GM19238 (cell line): ENCODE data around the gene NUP188.

ENCODE experiments used
- DNase-seq: peaks from one replicate; pipeline ENCODE4 v3.0.0; 2011; ENCODE audit warnings: low spot score; ENCODE audit not compliant: insufficient read length

The NUP188 gene

GRCh38 chr9:128913048-128913900 lies 34.2 kb upstream of the NUP188 start:
- DNase-seq = no peak

GRCh38 chr9:128913995-128914772 lies 33.3 kb upstream of the NUP188 start:
- no peak for DNase-seq

GRCh38 chr9:128916204-128916603 lies 31.3 kb upstream of the NUP188 start:
- no peak for DNase-seq

- no peak for DNase-seq
Observed at GRCh38 chr9:128916745-128917144, 30.8 kb upstream of the NUP188 start.

GRCh38 chr9:128917151-128917849 lies 30.2 kb upstream of the NUP188 start:
- DNase-seq = no peak

- no peak for DNase-seq
Observed at GRCh38 chr9:128918921-128919320, 28.6 kb upstream of the NUP188 start.

GRCh38 chr9:128919402-128920089 lies 28.0 kb upstream of the NUP188 start:
- no peak for DNase-seq

- DNase-seq = no peak
Observed at GRCh38 chr9:128920381-128921058, 27.0 kb upstream of the NUP188 start, which contains the start of gene PHYHD1. Gene PHYHD1, plus strand, starts transcription at chr9:128920982. Its CDS starts 1,342 bp downstream, at chr9:128922324.

- DNase-seq = no peak
Observed at GRCh38 chr9:128921881-128922763, 25.4 kb upstream of the NUP188 start.

GRCh38 chr9:128923493-128923883 lies 24.0 kb upstream of the NUP188 start:
- no peak for DNase-seq

GRCh38 chr9:128927731-128928411 lies 19.6 kb upstream of the NUP188 start:
- peak; percentile 60 for DNase-seq

- no peak for DNase-seq
Observed at GRCh38 chr9:128928624-128929023, 18.9 kb upstream of the NUP188 start.

GRCh38 chr9:128929560-128929959 lies 17.9 kb upstream of the NUP188 start:
- no peak for DNase-seq

- no peak for DNase-seq
Observed at GRCh38 chr9:128933731-128934130, 13.8 kb upstream of the NUP188 start.

- DNase-seq = no peak
Observed at GRCh38 chr9:128936171-128936865, 11.2 kb upstream of the NUP188 start.

- no peak for DNase-seq
Observed at GRCh38 chr9:128937310-128938165, 10.0 kb upstream of the NUP188 start.

- DNase-seq = no peak
Observed at GRCh38 chr9:128940271-128940921, 7.1 kb upstream of the NUP188 start.
